Inferior parietal cortex (tissue), 1 donor: ENCODE results near the gene DNAJC17.
A peak's percentile ranks its signal among the peaks of the same experiment; 100 is the strongest.

Source experiments
- DNase-seq: peaks from one replicate; pipeline ENCODE4 v3.0.0-alpha.2; 2016; ENCODE audit errors: extremely low spot score

The DNAJC17 gene

GRCh38 chr15:40789999-40790398 lies 17.3 kb downstream of the DNAJC17 start:
- DNase-seq, result no peak

- DNase-seq, result no peak
These were observed 18.2 kb downstream of the DNAJC17 start for GRCh38 chr15:40789119-40789518.

- no peak for DNase-seq
These were observed 19.3 kb downstream of the DNAJC17 start for GRCh38 chr15:40787991-40788390.

- DNase-seq, result no peak
These were observed 19.9 kb downstream of the DNAJC17 start for GRCh38 chr15:40787344-40787841.

GRCh38 chr15:40785814-40786213 lies 21.5 kb downstream of the DNAJC17 start:
- DNase-seq, result no peak

- peak; percentile 2 for DNase-seq
These were observed 22.1 kb downstream of the DNAJC17 start for GRCh38 chr15:40785164-40785563.

- no peak for DNase-seq
These were observed 24.6 kb downstream of the DNAJC17 start for GRCh38 chr15:40782609-40783227.

GRCh38 chr15:40776537-40777141 lies 30.6 kb downstream of the DNAJC17 start:
- DNase-seq, result no peak

- no peak for DNase-seq
These were observed 31.3 kb downstream of the DNAJC17 start for GRCh38 chr15:40775740-40776536.

- no peak for DNase-seq
These were observed 32.3 kb downstream of the DNAJC17 start for GRCh38 chr15:40775007-40775406.

- DNase-seq, result no peak
These were observed 33.4 kb downstream of the DNAJC17 start for GRCh38 chr15:40773902-40774301.

- DNase-seq, result no peak
These were observed 33.8 kb downstream of the DNAJC17 start for GRCh38 chr15:40773496-40773895.

GRCh38 chr15:40772014-40772413 lies 35.3 kb downstream of the DNAJC17 start:
- no peak for DNase-seq

GRCh38 chr15:40771242-40771641 lies 36.0 kb downstream of the DNAJC17 start:
- no peak for DNase-seq

- no peak for DNase-seq
These were observed 37.0 kb downstream of the DNAJC17 start for GRCh38 chr15:40770147-40770721.

- no peak for DNase-seq
These were observed 37.8 kb downstream of the DNAJC17 start, which contains the start of gene C15orf62 for GRCh38 chr15:40769274-40770146. Gene C15orf62, plus strand, starts transcription at chr15:40769980. Its CDS starts 516 bp downstream, at chr15:40770496.

- DNase-seq, result no peak
These were observed 38.6 kb downstream of the DNAJC17 start for GRCh38 chr15:40768521-40769273.

GRCh38 chr15:40767838-40768500 lies 39.3 kb downstream of the DNAJC17 start:
- no peak for DNase-seq

- no peak for DNase-seq
These were observed 40.1 kb downstream of the DNAJC17 start for GRCh38 chr15:40766906-40767837.
